B cell (primary cell): ENCODE measurements around the gene PHETA2. TPM values are rescaled to one million over a fixed set of nuclear protein-coding genes. Genes with fewer than 3 reads are reported as not detected.

Experiments used
- ATAC-seq: fragments of 200-7000 bp; cut with Tn5 transposase; one replicate; pipeline ENCODE4 v1.10.0; 2021; ENCODE audit warnings: low read depth, mild to moderate bottlenecking, moderate number of reproducible peaks, moderate library complexity
- CTCF ChIA-PET: fragments of 350-600 bp; sonication (Branson Sonifier 250); formaldehyde crosslinking; loops from one replicate; lab custom pipeline; 2021; ENCODE audit warnings: antibody characterized with exemption, inconsistent platforms; lab: Charles Lee
- POLR2A ChIA-PET: fragments of 350-600 bp; sonication (Branson Sonifier 250); formaldehyde crosslinking; loops from one replicate; lab custom pipeline; 2021; ENCODE audit warnings: antibody characterized with exemption; lab: Charles Lee
- DNase-seq: peaks from one replicate; pipeline ENCODE4 v3.0.0; 2013
- H2AFZ ChIP-seq: 2 replicates; pipeline ENCODE4 v1.6.1; 2012; ENCODE audit warnings: mild to moderate bottlenecking, low read depth, low read length; ENCODE audit not compliant: insufficient read depth, poor library complexity, severe bottlenecking
- H3K27ac ChIP-seq, 2 donors: 1 replicate in 1 of 2; 2 replicates in 1 of 2; pipeline ENCODE4 v1.5.1; 2012 to 2013; ENCODE audit warnings: low read length in 2 of 2, mild to moderate bottlenecking in 2 of 2, moderate library complexity in 1 of 2
- H3K27me3 ChIP-seq, 4 experiments: fragments of 200-600 bp in 1 of 4; sonication (generic) in 1 of 4; replicated peaks in 1 of 4; 1 replicate in 2 of 4; 2 replicates in 2 of 4; pipeline versions ENCODE4 v1.6.1 to v1.7.0; 2013 to 2016; ENCODE audit warnings: low read length in 3 of 4, mild to moderate bottlenecking in 2 of 4, mixed read lengths in 1 of 4, moderate library complexity in 1 of 4; ENCODE audit not compliant: insufficient read depth in 4 of 4, control insufficient read depth in 3 of 4; ENCODE audit errors: control extremely low read depth in 1 of 4
- H3K36me3 ChIP-seq, 2 experiments: replicated peaks in 1 of 2; 1 replicate in 1 of 2; 2 replicates in 1 of 2; pipeline versions ENCODE4 v1.6.1 to v1.7.1; 2013; ENCODE audit warnings: low read length in 1 of 2; ENCODE audit not compliant: insufficient read depth in 2 of 2, control insufficient read depth in 1 of 2; ENCODE audit errors: control extremely low read depth in 1 of 2, extremely low read depth in 1 of 2
- H3K4me1 ChIP-seq, 2 donors: fragments of 200-600 bp in 1 of 2; sonication (generic) in 1 of 2; 1 replicate in 1 of 2; 2 replicates in 1 of 2; pipeline versions ENCODE4 v1.5.1 to v1.6.1; 2013 to 2017; ENCODE audit warnings: low read length in 2 of 2; ENCODE audit not compliant: control insufficient read depth in 2 of 2, insufficient read depth in 2 of 2
- H3K4me2 ChIP-seq: replicated peaks from 2 replicates; pipeline ENCODE3; 2012; ENCODE audit warnings: mild to moderate bottlenecking, low read depth, low read length; ENCODE audit not compliant: poor library complexity, severe bottlenecking
- H3K4me3 ChIP-seq, 5 experiments: fragments of 200-600 bp in 1 of 5; sonication (generic) in 1 of 5; 1 replicate in 3 of 5; 2 replicates in 2 of 5; pipeline versions ENCODE4 v1.5.1 to v1.7.0; 2011 to 2016; ENCODE audit warnings: low read length in 4 of 5, mild to moderate bottlenecking in 4 of 5, low read depth in 2 of 5, control low read depth in 1 of 5, moderate library complexity in 1 of 5; ENCODE audit not compliant: insufficient read depth in 1 of 5; ENCODE audit errors: control extremely low read depth in 1 of 5, extremely low read depth in 1 of 5
- H3K79me2 ChIP-seq: fragments of 200-600 bp; sonication (generic); one replicate; pipeline ENCODE4 v1.6.0; 2016; ENCODE audit warnings: low read length; ENCODE audit not compliant: control insufficient read depth, insufficient read depth
- H3K9ac ChIP-seq: fragments of 200-600 bp; sonication (generic); 2 replicates; pipeline ENCODE4 v1.6.1; 2017; ENCODE audit warnings: mild to moderate bottlenecking, low read length, moderate library complexity
- H3K9me3 ChIP-seq, 3 donors: one replicate each; pipeline versions ENCODE4 v1.6.1 to v1.7.1; 2013; ENCODE audit warnings: low read length in 2 of 3; ENCODE audit not compliant: control insufficient read depth in 2 of 3, insufficient read depth in 1 of 3; ENCODE audit errors: control extremely low read depth in 1 of 3
- H4K20me1 ChIP-seq: 2 replicates; pipeline ENCODE4 v1.6.0; 2012; ENCODE audit warnings: mild to moderate bottlenecking, low read length; ENCODE audit not compliant: insufficient read depth, control insufficient read depth, poor library complexity, severe bottlenecking
- H3K27ac Mint-ChIP-seq: one replicate; pipeline ENCODE4 v1.8.0; 2021; ENCODE audit warnings: mixed read lengths
- H3K27me3 Mint-ChIP-seq: one replicate; pipeline ENCODE4 v1.8.0; 2021; ENCODE audit warnings: mixed read lengths
- H3K4me1 Mint-ChIP-seq: one replicate; pipeline ENCODE4 v1.8.0; 2021; ENCODE audit warnings: mixed read lengths
- H3K4me3 Mint-ChIP-seq: one replicate; pipeline ENCODE4 v1.8.0; 2021; ENCODE audit warnings: mixed read lengths
- H3K9me3 Mint-ChIP-seq: one replicate; pipeline ENCODE4 v1.8.0; 2022; ENCODE audit warnings: mixed read lengths; ENCODE audit not compliant: insufficient read depth
- EZH2 ChIP-seq: IDR thresholded peaks from 2 replicates; pipeline ENCODE4 v1.6.1; 2012; ENCODE audit warnings: borderline replicate concordance, low read depth, mild to moderate bottlenecking, moderate library complexity, low read length; ENCODE audit not compliant: insufficient read depth, poor library complexity, severe bottlenecking
- WGBS: methylation state at CpG from one replicate; pipeline ENCODE4 v1.1.5; 2013; ENCODE audit warnings: missing lambda C conversion rate; ENCODE audit not compliant: insufficient coverage; 5-methylcytosine and 5-hydroxymethylcytosine counted together
- intact Hi-C: fragments of 100-400 bp; cut with micrococcal nuclease; formaldehyde crosslinking; loops from one replicate; pipeline ENCODE4 v1.10.0; 2022
- polyA plus RNA-seq: library from polyadenylated mRNA; depleted of rRNA; stranded (reverse); fragments of >200 nt; gene quantifications from 2 replicates; pipeline ENCODE4 v1.2.3, GENCODE V29; 2012
- total RNA-seq, 2 donors: library from RNA; stranded (reverse); fragments of 120-200 nt in 1 of 2; gene quantifications; 1 replicate in 1 of 2; 2 replicates in 1 of 2; pipeline versions ENCODE4 v1.2.3 to v1.2.4, GENCODE V29; 2013 to 2022
- TF ChIP-seq, protein P1 (sequence below): fragments of 200-600 bp; IDR thresholded peaks from one replicate; pipeline ENCODE4 v1.8.0; 2022; ENCODE audit warnings: antibody characterized with exemption, mild to moderate bottlenecking

Gene PHETA2
- total and polyA plus RNA-seq, 2 donors (not counting 1 experiment from before 2014, with no cell fraction given), result 1.1 to 3.8 TPM

DNA sequence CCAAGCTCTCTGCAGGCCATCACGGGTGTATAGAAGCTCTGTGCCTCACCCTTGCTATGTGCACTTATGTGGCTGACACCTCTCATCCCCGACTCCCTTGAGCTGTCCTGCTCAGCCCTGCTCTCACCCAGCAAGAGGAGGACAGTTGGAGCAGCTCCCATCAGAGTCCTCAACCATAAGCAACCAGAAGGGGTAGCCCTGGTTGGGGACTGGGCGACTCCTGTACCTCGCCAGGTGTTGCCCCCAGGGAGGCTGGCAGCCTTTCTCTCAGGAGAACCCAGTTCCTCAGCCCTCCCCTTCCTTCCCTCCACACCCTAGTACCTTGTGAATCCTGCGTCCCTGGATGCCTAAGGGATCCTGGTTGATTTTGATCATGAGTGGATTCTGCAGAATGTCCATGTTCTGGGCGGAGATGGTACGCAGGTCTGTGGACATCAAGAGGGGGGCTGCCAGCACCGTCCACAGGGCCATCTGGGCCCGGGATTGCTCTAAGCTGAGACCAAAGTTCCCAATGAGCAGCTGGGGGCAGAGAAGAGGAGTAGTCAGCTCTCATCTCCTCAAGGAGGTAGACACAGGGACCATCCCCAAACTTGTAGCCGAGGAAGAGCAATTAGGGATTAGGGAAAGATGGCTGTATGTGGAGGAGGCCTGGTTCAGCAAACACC, 11.4 kb upstream of the PHETA2 start:
- H4K20me1 ChIP-seq, result no peaks in the 10 kb centered on the region
- H3K27ac Mint-ChIP-seq, result no peak overlapping the region
- H3K9me3 ChIP-seq, result peaks cover 0 to 4% (median 0%) of the 10 kb centered on the region in 3 donors
- H3K9me3 Mint-ChIP-seq, result no peaks in the 10 kb centered on the region
- POLR2A ChIA-PET, result no interaction called here
- no peaks in the 10 kb centered on the region for H3K27me3 ChIP-seq
- no peaks in the 10 kb centered on the region for H3K79me2 ChIP-seq
- no peak overlapping the region for H3K27ac ChIP-seq
- DNase-seq, result no peak
- H3K4me3 Mint-ChIP-seq, result no peak overlapping the region
- H3K36me3 ChIP-seq, result peaks cover 0 to 35% of the 10 kb centered on the region in 2 experiments
- no peak for ATAC-seq
- H3K27me3 Mint-ChIP-seq, result no peaks in the 10 kb centered on the region
- H3K4me1 Mint-ChIP-seq, result no peaks in the 10 kb centered on the region
- TF ChIP-seq, protein P1, sequence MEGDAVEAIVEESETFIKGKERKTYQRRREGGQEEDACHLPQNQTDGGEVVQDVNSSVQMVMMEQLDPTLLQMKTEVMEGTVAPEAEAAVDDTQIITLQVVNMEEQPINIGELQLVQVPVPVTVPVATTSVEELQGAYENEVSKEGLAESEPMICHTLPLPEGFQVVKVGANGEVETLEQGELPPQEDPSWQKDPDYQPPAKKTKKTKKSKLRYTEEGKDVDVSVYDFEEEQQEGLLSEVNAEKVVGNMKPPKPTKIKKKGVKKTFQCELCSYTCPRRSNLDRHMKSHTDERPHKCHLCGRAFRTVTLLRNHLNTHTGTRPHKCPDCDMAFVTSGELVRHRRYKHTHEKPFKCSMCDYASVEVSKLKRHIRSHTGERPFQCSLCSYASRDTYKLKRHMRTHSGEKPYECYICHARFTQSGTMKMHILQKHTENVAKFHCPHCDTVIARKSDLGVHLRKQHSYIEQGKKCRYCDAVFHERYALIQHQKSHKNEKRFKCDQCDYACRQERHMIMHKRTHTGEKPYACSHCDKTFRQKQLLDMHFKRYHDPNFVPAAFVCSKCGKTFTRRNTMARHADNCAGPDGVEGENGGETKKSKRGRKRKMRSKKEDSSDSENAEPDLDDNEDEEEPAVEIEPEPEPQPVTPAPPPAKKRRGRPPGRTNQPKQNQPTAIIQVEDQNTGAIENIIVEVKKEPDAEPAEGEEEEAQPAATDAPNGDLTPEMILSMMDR, result no peak
- TF ChIP-seq EZH2, result no peak
- H3K4me3 ChIP-seq, result no peak overlapping the region
- CTCF ChIA-PET, result interaction anchor here (1.2 kb wide), 1 partner anchor 13 kb away, joined by 3 read pairs; no protein-coding TSS in a partner anchor
- no peaks in the 10 kb centered on the region for H3K4me1 ChIP-seq
- no peak overlapping the region for H2AFZ ChIP-seq
- no peak overlapping the region for H3K4me2 ChIP-seq
- H3K9ac ChIP-seq, result no peak overlapping the region
- 97% methylated on average over 8 of the region's 10 CpGs for WGBS
- intact Hi-C loops, result no loop called here

DNA sequence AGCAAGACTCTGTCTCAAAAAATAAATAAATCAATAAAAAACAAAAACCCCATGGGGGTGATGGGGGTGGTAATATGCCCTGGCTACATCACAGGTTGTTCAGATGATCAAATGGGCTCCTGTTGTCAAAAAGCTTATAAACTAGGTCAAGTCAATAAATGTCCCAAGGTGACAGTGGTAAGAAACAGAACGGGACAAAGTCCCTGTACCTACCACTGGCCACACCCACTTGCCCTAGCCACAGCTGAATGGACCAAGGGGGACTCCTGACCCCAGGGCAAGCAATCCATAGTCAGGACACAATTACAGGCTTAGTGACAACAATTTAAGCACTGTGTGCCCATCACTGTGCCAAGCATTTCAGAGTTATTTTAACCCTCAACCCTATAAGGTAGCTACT, 9.4 kb upstream of the PHETA2 start:
- no peaks in the 10 kb centered on the region for H3K27me3 Mint-ChIP-seq
- intact Hi-C loops, result no loop called here
- no peak for TF ChIP-seq EZH2
- TF ChIP-seq, protein P1, result no peak
- Histone ChIP-seq H3K27ac (no peak overlapping the region), H3K9ac (no peak overlapping the region), H2AFZ (no peak overlapping the region), H3K36me3 (peaks cover 0 to 33% of the 10 kb centered on the region in 2 experiments), H3K9me3 (peaks cover 0 to 4% (median 0%) of the 10 kb centered on the region in 3 donors), H3K4me3 (no peak overlapping the region), H3K79me2 (no peaks in the 10 kb centered on the region), H4K20me1 (no peaks in the 10 kb centered on the region), H3K4me1 (peaks cover under 1 to 2% of the 10 kb centered on the region in 2 donors), H3K27me3 (no peaks in the 10 kb centered on the region), H3K4me2 (no peak overlapping the region)
- 100% methylated on average over 1 of the region's 1 CpG for WGBS
- ATAC-seq (no peak), DNase-seq (no peak)
- POLR2A ChIA-PET, result interaction anchor here (0.5 kb wide), 1 partner anchor 24 kb away, joined by 4 read pairs; no protein-coding TSS in a partner anchor
- H3K27ac Mint-ChIP-seq, result no peak overlapping the region
- H3K9me3 Mint-ChIP-seq, result no peaks in the 10 kb centered on the region
- CTCF ChIA-PET, result interaction anchor here (0.9 kb wide), 1 partner anchor 98 kb away, joined by 5 read pairs; no protein-coding TSS in a partner anchor
- no peak overlapping the region for H3K4me3 Mint-ChIP-seq
- peaks cover 6% of the 10 kb centered on the region for H3K4me1 Mint-ChIP-seq
